ENCODE results near the gene LRRC71.

GRCh38 chr1:156935505-156936128 is 15.2 kb downstream of the LRRC71 start:
- TF ChIP-seq POLR2A (IDR thresholded peaks at IDR 0.05) (no peak), CTCF (IDR thresholded peaks at IDR 0.05) (no peak), POLR2AphosphoS5 (IDR thresholded peaks at IDR 0.05) (no peak), EP300 (IDR thresholded peaks at IDR 0.05) (no peak)
